K562 (cell line): ENCODE data around the gene NAT9. TPM values are rescaled to one million over a fixed set of nuclear protein-coding genes. Genes with fewer than 3 reads are reported as not detected.

ENCODE experiments used
- BACH1 ChIP-seq: fragments of 200-800 bp; sonication (Bioruptor generic); IDR thresholded peaks from 2 replicates; pipeline ENCODE4 v1.6.1; 2016; ENCODE audit warnings: missing genetic modification characterization, missing compliant biosample characterization
- CHD2 ChIP-seq: IDR thresholded peaks from 2 replicates; pipeline ENCODE4 v1.6.1; 2011; ENCODE audit warnings: low read depth, low read length
- CXXC5 ChIP-seq: fragments of 250-450 bp; sonication (Bioruptor Pico); IDR thresholded peaks from 2 replicates; pipeline ENCODE4 v1.8.0; 2022; ENCODE audit warnings: inconsistent platforms, mild to moderate bottlenecking, moderate library complexity
- DPF2 ChIP-seq: fragments of 450-650 bp; IDR thresholded peaks from 2 replicates; pipeline ENCODE4 v1.6.1; 2016
- HDAC3 ChIP-seq: fragments of 450-650 bp; IDR thresholded peaks from 2 replicates; pipeline ENCODE4 v1.6.1; 2018; ENCODE audit warnings: borderline replicate concordance, mild to moderate bottlenecking, moderate library complexity; ENCODE audit not compliant: partially characterized antibody
- KDM2B ChIP-seq: fragments of 250-450 bp; sonication (Bioruptor Pico); IDR thresholded peaks from 2 replicates; pipeline ENCODE4 v1.8.0; 2021; ENCODE audit warnings: mild to moderate bottlenecking, moderate library complexity
- MAFF ChIP-seq: IDR thresholded peaks from 2 replicates; pipeline ENCODE4 v1.6.1; 2012; ENCODE audit warnings: low read length, improper control_type of control experiment
- MYBL2 ChIP-seq, 2 experiments: fragments of 450-650 bp in 1 of 2; sonication (generic) in 1 of 2; formaldehyde crosslinking in 1 of 2; IDR thresholded peaks; 2 replicates each; pipeline versions ENCODE4 v1.6.1 to v1.8.1; 2017 to 2022; ENCODE audit warnings: borderline replicate concordance in 1 of 2, inconsistent platforms in 1 of 2, low read depth in 1 of 2, mild to moderate bottlenecking in 1 of 2, missing genetic modification reagents in 1 of 2, moderate library complexity in 1 of 2
- NFIX ChIP-seq: fragments of 250-450 bp; sonication (Bioruptor Pico); IDR thresholded peaks from 2 replicates; pipeline ENCODE4 v1.4.0; 2020; ENCODE audit warnings: low read depth, mild to moderate bottlenecking, moderate library complexity
- NONO ChIP-seq, 2 experiments: fragments of 200-400 bp in 1 of 2; fragments of 450-650 bp in 1 of 2; formaldehyde crosslinking in 1 of 2; IDR thresholded peaks; 2 replicates each; pipeline ENCODE4 v1.6.1; 2017; ENCODE audit warnings: low read depth in 2 of 2, mild to moderate bottlenecking in 2 of 2, moderate library complexity in 2 of 2, low read length in 1 of 2
- PTTG1 ChIP-seq: fragments of 450-650 bp; IDR thresholded peaks from 2 replicates; pipeline ENCODE4 v1.6.1; 2016; ENCODE audit warnings: low read depth, mild to moderate bottlenecking, missing genetic modification characterization, missing compliant biosample characterization
- RBM17 ChIP-seq: fragments of 200-400 bp; formaldehyde crosslinking; IDR thresholded peaks from 2 replicates; pipeline ENCODE4 v1.6.1; 2017; ENCODE audit warnings: low read depth, mild to moderate bottlenecking, low read length, borderline replicate concordance
- RUNX1 ChIP-seq: sonication (generic); IDR thresholded peaks from 2 replicates; pipeline ENCODE4 v1.6.1; 2016; ENCODE audit warnings: antibody characterized with exemption, low read depth
- SP1 ChIP-seq: sonication (generic); formaldehyde crosslinking; IDR thresholded peaks from 2 replicates; pipeline ENCODE4 v1.8.1; 2022; ENCODE audit warnings: mild to moderate bottlenecking, missing genetic modification reagents
- STAT5A ChIP-seq: IDR thresholded peaks from 2 replicates; pipeline ENCODE4 v1.6.1; 2012; ENCODE audit warnings: low read length, inconsistent platforms, borderline replicate concordance
- TAL1 ChIP-seq: fragments of 450-650 bp; IDR thresholded peaks from 2 replicates; pipeline ENCODE4 v1.6.1; 2016; ENCODE audit warnings: mild to moderate bottlenecking
- XRCC5 ChIP-seq: fragments of 200-400 bp; formaldehyde crosslinking; IDR thresholded peaks from 2 replicates; pipeline ENCODE4 v1.6.1; 2017; ENCODE audit warnings: low read depth, mild to moderate bottlenecking, low read length
- ZNF165 ChIP-seq: fragments of 250-450 bp; sonication (Bioruptor Pico); IDR thresholded peaks from 2 replicates; pipeline ENCODE4 v1.4.0; 2020; ENCODE audit warnings: borderline replicate concordance
- ZNF41 ChIP-seq: fragments of 250-450 bp; sonication (Bioruptor Pico); conservative IDR thresholded peaks from 2 replicates; pipeline ENCODE4 v1.4.0; 2020; ENCODE audit warnings: mild to moderate bottlenecking
- ZNF444 ChIP-seq: fragments of 250-450 bp; sonication (Bioruptor Pico); IDR thresholded peaks from 2 replicates; pipeline ENCODE4 v1.4.0; 2020; ENCODE audit warnings: mild to moderate bottlenecking, moderate library complexity
- ZNF57 ChIP-seq: fragments of 450-650 bp; formaldehyde crosslinking; IDR thresholded peaks from 2 replicates; pipeline ENCODE4 v1.4.0; 2020; ENCODE audit warnings: mild to moderate bottlenecking, moderate library complexity
- ZNF764 ChIP-seq: fragments of 250-450 bp; sonication (Bioruptor Pico); IDR thresholded peaks from 2 replicates; pipeline ENCODE4 v1.4.0; 2020; ENCODE audit warnings: low read depth, mild to moderate bottlenecking, moderate library complexity
- polyA plus RNA-seq, 8 experiments: library from polyadenylated mRNA; depleted of rRNA in 4 of 8; stranded (reverse) in 5 of 8; unstranded in 3 of 8; fragments of >200 nt; fragmentation: Nextera tagmentation in 2 of 8; fragmentation: Illumina TruSeq in 1 of 8; extraction: Ambion mirVana in 2 of 8; extraction: Trizol in 1 of 8; gene quantifications; 2 replicates each; pipeline versions ENCODE4 v1.2.1 to v1.2.3, GENCODE V29; 2011 to 2014; ENCODE audit warnings: inconsistent platforms in 1 of 8, missing spikeins in 1 of 8
- total RNA-seq, 7 experiments: library from RNA; depleted of rRNA in 6 of 7; stranded (reverse); fragments of >200 nt in 6 of 7; fragmentation: Illumina TruSeq in 2 of 7; extraction: Trizol in 2 of 7; gene quantifications; 2 replicates each; pipeline versions ENCODE4 v1.2.1 to v1.2.3, GENCODE V29; 2011 to 2021; ENCODE audit warnings: low replicate concordance in 1 of 7
- TF ChIP-seq, protein P1 (sequence below), 2 experiments: fragments of 450-650 bp in 1 of 2; sonication (generic) in 1 of 2; formaldehyde crosslinking; conservative IDR thresholded peaks; 2 replicates each; pipeline versions ENCODE4 v1.4.0 to v1.8.1; 2020 to 2022; ENCODE audit warnings: mild to moderate bottlenecking in 1 of 2, missing genetic modification reagents in 1 of 2
- TF ChIP-seq, protein P2 (sequence below), 2 experiments: IDR thresholded peaks in 1 of 2; conservative IDR thresholded peaks in 1 of 2; 2 replicates each; pipeline ENCODE4 v1.6.1; 2016; ENCODE audit warnings: low read depth in 2 of 2, mild to moderate bottlenecking in 1 of 2, missing compliant biosample characterization in 1 of 2, missing genetic modification characterization in 1 of 2, moderate library complexity in 1 of 2
- TF ChIP-seq, protein P3 (sequence below): fragments of 450-650 bp; IDR thresholded peaks from 2 replicates; pipeline ENCODE4 v1.6.1; 2016; ENCODE audit warnings: low read depth, mild to moderate bottlenecking, moderate library complexity

NAT9 gene
- total and polyA plus RNA-seq, 9 of the 15 experiments (the other 6 are each of a cell fraction or from before 2014, with no cell fraction given), result 4.2 to 63.6 (median 40.8) TPM

DNA sequence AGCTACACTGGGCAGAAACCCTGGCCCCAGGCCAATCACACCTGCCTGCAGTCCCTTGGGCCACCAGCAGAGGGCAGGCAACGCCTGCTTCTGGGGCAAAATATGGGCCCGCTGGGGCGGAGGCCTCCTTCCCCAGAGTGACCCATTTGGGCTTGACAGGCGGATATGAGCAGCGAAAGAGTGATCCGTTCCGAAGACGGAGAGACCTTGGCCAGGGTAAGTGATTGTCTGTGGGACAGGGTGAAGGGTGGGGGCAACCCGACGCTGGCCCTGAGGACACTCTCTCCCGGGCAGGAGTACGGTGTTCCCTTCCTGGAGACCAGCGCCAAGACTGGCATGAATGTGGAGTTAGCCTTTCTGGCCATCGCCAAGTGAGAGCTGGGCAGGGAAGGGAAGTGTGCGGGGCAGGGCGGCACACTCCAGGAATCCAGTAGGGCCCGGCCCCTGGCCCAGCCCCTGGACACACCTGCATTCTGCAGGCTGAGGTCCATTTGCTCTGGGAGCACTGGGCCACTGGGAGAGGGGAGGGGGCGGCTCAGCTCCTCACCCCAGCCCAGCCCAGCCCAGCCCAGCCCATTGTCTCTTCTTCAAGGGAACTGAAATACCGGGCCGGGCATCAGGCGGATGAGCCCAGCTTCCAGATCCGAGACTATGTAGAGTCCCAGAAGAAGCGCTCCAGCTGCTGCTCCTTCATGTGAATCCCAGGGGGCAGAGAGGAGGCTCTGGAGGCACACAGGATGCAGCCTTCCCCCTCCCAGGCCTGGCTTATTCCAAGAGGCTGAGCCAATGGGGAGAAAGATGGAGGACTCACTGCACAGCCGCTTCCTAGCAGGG, 31.2 kb downstream of the NAT9 start (continued):
- TF ChIP-seq, protein P1, sequence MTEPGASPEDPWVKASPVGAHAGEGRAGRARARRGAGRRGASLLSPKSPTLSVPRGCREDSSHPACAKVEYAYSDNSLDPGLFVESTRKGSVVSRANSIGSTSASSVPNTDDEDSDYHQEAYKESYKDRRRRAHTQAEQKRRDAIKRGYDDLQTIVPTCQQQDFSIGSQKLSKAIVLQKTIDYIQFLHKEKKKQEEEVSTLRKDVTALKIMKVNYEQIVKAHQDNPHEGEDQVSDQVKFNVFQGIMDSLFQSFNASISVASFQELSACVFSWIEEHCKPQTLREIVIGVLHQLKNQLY (CRISPR knock-in tag; conservative IDR thresholded peaks at IDR 0.05), result no peak
- no peak for TF ChIP-seq CHD2
- TF ChIP-seq ZNF57, result no peak
- no peak for TF ChIP-seq ZNF764 (CRISPR knock-in tag)
- TF ChIP-seq TAL1, result no peak
- TF ChIP-seq DPF2, result no peak
- no peak for TF ChIP-seq ZNF41 (CRISPR knock-in tag)
- TF ChIP-seq PTTG1 (tag), result no peak
- TF ChIP-seq, protein P2, sequence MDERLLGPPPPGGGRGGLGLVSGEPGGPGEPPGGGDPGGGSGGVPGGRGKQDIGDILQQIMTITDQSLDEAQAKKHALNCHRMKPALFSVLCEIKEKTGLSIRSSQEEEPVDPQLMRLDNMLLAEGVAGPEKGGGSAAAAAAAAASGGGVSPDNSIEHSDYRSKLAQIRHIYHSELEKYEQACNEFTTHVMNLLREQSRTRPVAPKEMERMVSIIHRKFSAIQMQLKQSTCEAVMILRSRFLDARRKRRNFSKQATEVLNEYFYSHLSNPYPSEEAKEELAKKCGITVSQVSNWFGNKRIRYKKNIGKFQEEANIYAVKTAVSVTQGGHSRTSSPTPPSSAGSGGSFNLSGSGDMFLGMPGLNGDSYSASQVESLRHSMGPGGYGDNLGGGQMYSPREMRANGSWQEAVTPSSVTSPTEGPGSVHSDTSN (CRISPR knock-in tag; IDR thresholded peaks at IDR 0.05; ENCODE audit: low read depth), result no peak
- TF ChIP-seq, protein P2 (tag; conservative IDR thresholded peaks at IDR 0.05; ENCODE audit: low read depth), result no peak
- TF ChIP-seq BACH1 (tag), result no peak
- TF ChIP-seq, protein P3, sequence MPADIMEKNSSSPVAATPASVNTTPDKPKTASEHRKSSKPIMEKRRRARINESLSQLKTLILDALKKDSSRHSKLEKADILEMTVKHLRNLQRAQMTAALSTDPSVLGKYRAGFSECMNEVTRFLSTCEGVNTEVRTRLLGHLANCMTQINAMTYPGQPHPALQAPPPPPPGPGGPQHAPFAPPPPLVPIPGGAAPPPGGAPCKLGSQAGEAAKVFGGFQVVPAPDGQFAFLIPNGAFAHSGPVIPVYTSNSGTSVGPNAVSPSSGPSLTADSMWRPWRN, result no peak
- TF ChIP-seq MYBL2 (IDR thresholded peaks at IDR 0.05; ENCODE audit: low read depth), result no peak
- no peak for TF ChIP-seq MYBL2 (CRISPR knock-in tag; IDR thresholded peaks at IDR 0.05; ENCODE audit: borderline replicate concordance)
- peak in 1 of 2 experiments; percentile 40; a peak in 1 of 4 replicates for TF ChIP-seq NONO (IDR thresholded peaks at IDR 0.05; ENCODE audit: low read depth in 2 of 2, low read length in 1 of 2)
- no peak for TF ChIP-seq SP1
- no peak for TF ChIP-seq RUNX1
- TF ChIP-seq KDM2B (CRISPR knock-in tag), result no peak
- no peak for TF ChIP-seq CXXC5 (CRISPR knock-in tag)
- TF ChIP-seq HDAC3, result no peak
- peak; percentile 76 for TF ChIP-seq NFIX (CRISPR knock-in tag)
- peak; percentile 90 for TF ChIP-seq XRCC5
- no peak for TF ChIP-seq MAFF
- TF ChIP-seq RBM17, result no peak
- TF ChIP-seq ZNF165 (CRISPR knock-in tag), result no peak
- TF ChIP-seq ZNF444, result no peak
- TF ChIP-seq STAT5A, result no peak
